Nucleus accumbens (tissue), 56 donors: Measurements from ENCODE around the gene WFDC10B.
"Not testable (repeated sequence)": the region's sequence is repeated elsewhere in the genome, so short reads cannot be mapped to it uniquely, and the experiment has no call there.

Source experiments
- DNase-seq, 56 donors: peaks; one replicate each; lab custom pipeline; 2025; lab: John Stamatoyannopoulos, UW

Gene WFDC10B

GRCh38 chr20:45704969-45705637 lies at the start of gene WFDC10B:
WFDC10B (minus strand) TSS chr20:45705019; CDS start chr20:45685992, 19,027 bp downstream.
- no peak for DNase-seq

GRCh38 chr20:45752746-45753145 lies 47.9 kb upstream of the WFDC10B start:
- DNase-seq, result no peak

- no peak for DNase-seq
Observed at GRCh38 chr20:45751721-45752120, 46.9 kb upstream of the WFDC10B start.

- no peak for DNase-seq
Observed at GRCh38 chr20:45745015-45745414, 40.2 kb upstream of the WFDC10B start.

- no peak for DNase-seq
Observed at GRCh38 chr20:45742596-45742995, 37.8 kb upstream of the WFDC10B start.

- DNase-seq, result no peak
Observed at GRCh38 chr20:45735988-45736387, 31.2 kb upstream of the WFDC10B start.

- no peak for DNase-seq
Observed at GRCh38 chr20:45735552-45735951, 30.7 kb upstream of the WFDC10B start.

- no peak for DNase-seq
Observed at GRCh38 chr20:45732199-45732598, 27.4 kb upstream of the WFDC10B start.

GRCh38 chr20:45727044-45727443 lies 22.2 kb upstream of the WFDC10B start:
- no peak for DNase-seq

GRCh38 chr20:45725134-45725533 lies 20.3 kb upstream of the WFDC10B start:
- no peak for DNase-seq

GRCh38 chr20:45722047-45722446 lies 17.2 kb upstream of the WFDC10B start, which contains the start of gene SPINT4:
SPINT4 (plus strand) TSS chr20:45722347; CDS start chr20:45722368, 21 bp downstream.
- DNase-seq, result no peak

- not testable (repeated sequence) for DNase-seq
Observed at GRCh38 chr20:45716141-45716688, 11.4 kb upstream of the WFDC10B start.

GRCh38 chr20:45701873-45702272 lies 2.9 kb downstream of the WFDC10B start, which contains the start of gene WFDC13:
WFDC13 (plus strand) TSS chr20:45702038; CDS start chr20:45702124, 86 bp downstream.
- DNase-seq, result no peak

- DNase-seq, result no peak
Observed at GRCh38 chr20:45701104-45701503, 3.7 kb downstream of the WFDC10B start.

- no peak for DNase-seq
Observed at GRCh38 chr20:45695496-45695895, 9.3 kb downstream of the WFDC10B start.

GRCh38 chr20:45693346-45693745 lies 11.5 kb downstream of the WFDC10B start:
- not testable (repeated sequence) for DNase-seq

- no peak for DNase-seq
Observed at GRCh38 chr20:45685896-45686295, 18.9 kb downstream of the WFDC10B start.

GRCh38 chr20:45679650-45680049 lies 25.2 kb downstream of the WFDC10B start:
- no peak for DNase-seq

- peak in 1 of 56 donors; percentile 2 for DNase-seq
Observed at GRCh38 chr20:45672765-45673164, 32.1 kb downstream of the WFDC10B start.

- no peak for DNase-seq
Observed at GRCh38 chr20:45670139-45670538, 34.7 kb downstream of the WFDC10B start, which contains the start of gene WFDC11. WFDC11 (minus strand) TSS chr20:45670239; CDS start chr20:45650600, 19,639 bp downstream.

- DNase-seq, result not testable (repeated sequence)
Observed at GRCh38 chr20:45657038-45657437, 47.8 kb downstream of the WFDC10B start.

- not testable (repeated sequence) for DNase-seq
Observed at GRCh38 chr20:45651726-45652125, 53.1 kb downstream of the WFDC10B start.
